ENCODE results near the gene GMFB. TPM values are rescaled to one million over a fixed set of nuclear protein-coding genes. Genes with fewer than 3 reads are reported as not detected.

GMFB gene
- total and polyA plus RNA-seq, 8 donors: 5.4 to 21.7 (median 13.2) TPM

DNA sequence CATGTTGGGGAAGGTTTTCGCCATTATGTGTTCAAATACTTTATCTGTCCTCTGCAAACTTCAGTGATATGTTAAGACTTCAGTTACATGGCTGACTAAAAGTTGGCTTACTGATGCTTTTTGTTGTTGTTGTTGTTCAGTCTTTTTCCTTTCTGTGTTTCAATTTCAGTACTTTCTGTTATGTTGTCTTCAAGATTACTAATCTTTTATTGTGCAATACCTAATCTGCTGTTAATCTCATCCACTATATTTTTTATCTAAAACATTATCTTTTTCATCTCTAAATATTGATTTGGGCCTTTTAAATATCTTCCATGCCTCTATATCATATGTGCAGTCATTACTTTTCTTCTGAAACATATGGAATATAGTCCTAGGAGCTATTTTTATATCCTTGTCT, 27.9 kb upstream of the GMFB start:
- no peak for DNase-seq
- Histone ChIP-seq H3K4me3 (no peak overlapping the region), H3K4me1 (peaks cover 0 to under 1% (median 0%) of the 10 kb centered on the region in 3 donors), H3K9me3 (no peaks in the 10 kb centered on the region), H3K36me3 (no peaks in the 10 kb centered on the region), H3K27ac (no peak overlapping the region), H3K27me3 (no peaks in the 10 kb centered on the region)
- WGBS, 2 donors: 92 to 100% methylated on average over 1 of the region's 1 CpG
- TF ChIP-seq, protein P1, sequence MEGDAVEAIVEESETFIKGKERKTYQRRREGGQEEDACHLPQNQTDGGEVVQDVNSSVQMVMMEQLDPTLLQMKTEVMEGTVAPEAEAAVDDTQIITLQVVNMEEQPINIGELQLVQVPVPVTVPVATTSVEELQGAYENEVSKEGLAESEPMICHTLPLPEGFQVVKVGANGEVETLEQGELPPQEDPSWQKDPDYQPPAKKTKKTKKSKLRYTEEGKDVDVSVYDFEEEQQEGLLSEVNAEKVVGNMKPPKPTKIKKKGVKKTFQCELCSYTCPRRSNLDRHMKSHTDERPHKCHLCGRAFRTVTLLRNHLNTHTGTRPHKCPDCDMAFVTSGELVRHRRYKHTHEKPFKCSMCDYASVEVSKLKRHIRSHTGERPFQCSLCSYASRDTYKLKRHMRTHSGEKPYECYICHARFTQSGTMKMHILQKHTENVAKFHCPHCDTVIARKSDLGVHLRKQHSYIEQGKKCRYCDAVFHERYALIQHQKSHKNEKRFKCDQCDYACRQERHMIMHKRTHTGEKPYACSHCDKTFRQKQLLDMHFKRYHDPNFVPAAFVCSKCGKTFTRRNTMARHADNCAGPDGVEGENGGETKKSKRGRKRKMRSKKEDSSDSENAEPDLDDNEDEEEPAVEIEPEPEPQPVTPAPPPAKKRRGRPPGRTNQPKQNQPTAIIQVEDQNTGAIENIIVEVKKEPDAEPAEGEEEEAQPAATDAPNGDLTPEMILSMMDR (IDR thresholded peaks at IDR 0.05): no peak
- FAIRE-seq: no peak
- intact Hi-C loops (cut with DNase I): no loop called here
- no peak for ATAC-seq

DNA sequence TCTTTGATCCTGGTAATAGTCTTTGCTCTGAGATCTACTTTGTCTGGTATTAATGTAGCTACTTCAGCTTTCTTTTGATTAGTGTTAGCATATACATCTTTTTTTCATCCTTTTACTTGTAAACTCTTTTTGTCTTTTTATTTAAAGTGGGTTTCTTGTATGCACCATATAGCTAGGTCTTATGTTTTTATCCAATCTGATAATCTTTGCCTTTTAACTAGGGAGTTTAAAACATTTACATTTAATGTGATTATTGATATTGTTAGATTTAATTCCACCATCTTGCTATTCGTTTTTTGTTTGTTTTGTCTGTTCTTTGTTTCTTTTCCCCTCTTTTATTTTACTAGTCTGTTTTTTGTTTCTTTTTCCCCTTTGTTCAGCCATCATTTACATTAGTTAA, 26.9 kb upstream of the GMFB start:
- H3K27me3 ChIP-seq: no peaks in the 10 kb centered on the region
- H3K9me3 ChIP-seq: no peaks in the 10 kb centered on the region
- WGBS, 2 donors: 66 to 67% methylated on average over 1 of the region's 1 CpG
- intact Hi-C loops (cut with DNase I): no loop called here
- no peak for FAIRE-seq
- H3K27ac ChIP-seq: no peak overlapping the region
- H3K36me3 ChIP-seq: no peaks in the 10 kb centered on the region
- no peak for DNase-seq
- TF ChIP-seq, protein P1 (IDR thresholded peaks at IDR 0.05): no peak
- ATAC-seq: no peak
- no peak overlapping the region for H3K4me3 ChIP-seq
- H3K4me1 ChIP-seq: peaks cover 0 to 9% (median 6%) of the 10 kb centered on the region in 3 donors

DNA sequence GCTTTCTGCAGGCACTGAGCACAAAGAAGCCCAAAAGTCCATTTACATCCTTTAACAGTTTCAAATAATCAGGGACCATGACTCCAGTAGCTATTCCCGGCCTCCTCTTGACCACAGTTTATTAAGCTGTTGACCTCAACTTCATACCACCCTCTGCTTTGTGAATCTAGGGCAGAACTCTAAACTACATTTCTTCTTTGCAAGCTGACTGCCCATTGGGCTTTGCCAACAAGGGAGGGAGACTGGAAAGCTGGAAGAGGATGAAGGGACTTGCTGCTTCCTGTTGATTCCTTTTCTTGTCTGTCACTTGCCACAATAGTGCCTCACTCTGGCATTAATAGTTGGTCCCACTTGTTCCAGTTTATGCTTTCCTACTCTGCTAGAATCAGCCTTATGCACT, 23.6 kb upstream of the GMFB start:
- FAIRE-seq: no peak
- TF ChIP-seq, protein P1 (IDR thresholded peaks at IDR 0.05): no peak
- H3K4me3 ChIP-seq: no peak overlapping the region
- WGBS, 2 donors: 85 to 89% methylated on average over 1 of the region's 1 CpG
- ATAC-seq: no peak
- H3K36me3 ChIP-seq: no peaks in the 10 kb centered on the region
- no peaks in the 10 kb centered on the region for H3K27me3 ChIP-seq
- H3K27ac ChIP-seq: no peak overlapping the region
- H3K9me3 ChIP-seq: no peaks in the 10 kb centered on the region
- DNase-seq: no peak
- intact Hi-C loops (cut with DNase I): no loop called here
- H3K4me1 ChIP-seq: peaks cover 0 to 11% (median 9%) of the 10 kb centered on the region in 3 donors

DNA sequence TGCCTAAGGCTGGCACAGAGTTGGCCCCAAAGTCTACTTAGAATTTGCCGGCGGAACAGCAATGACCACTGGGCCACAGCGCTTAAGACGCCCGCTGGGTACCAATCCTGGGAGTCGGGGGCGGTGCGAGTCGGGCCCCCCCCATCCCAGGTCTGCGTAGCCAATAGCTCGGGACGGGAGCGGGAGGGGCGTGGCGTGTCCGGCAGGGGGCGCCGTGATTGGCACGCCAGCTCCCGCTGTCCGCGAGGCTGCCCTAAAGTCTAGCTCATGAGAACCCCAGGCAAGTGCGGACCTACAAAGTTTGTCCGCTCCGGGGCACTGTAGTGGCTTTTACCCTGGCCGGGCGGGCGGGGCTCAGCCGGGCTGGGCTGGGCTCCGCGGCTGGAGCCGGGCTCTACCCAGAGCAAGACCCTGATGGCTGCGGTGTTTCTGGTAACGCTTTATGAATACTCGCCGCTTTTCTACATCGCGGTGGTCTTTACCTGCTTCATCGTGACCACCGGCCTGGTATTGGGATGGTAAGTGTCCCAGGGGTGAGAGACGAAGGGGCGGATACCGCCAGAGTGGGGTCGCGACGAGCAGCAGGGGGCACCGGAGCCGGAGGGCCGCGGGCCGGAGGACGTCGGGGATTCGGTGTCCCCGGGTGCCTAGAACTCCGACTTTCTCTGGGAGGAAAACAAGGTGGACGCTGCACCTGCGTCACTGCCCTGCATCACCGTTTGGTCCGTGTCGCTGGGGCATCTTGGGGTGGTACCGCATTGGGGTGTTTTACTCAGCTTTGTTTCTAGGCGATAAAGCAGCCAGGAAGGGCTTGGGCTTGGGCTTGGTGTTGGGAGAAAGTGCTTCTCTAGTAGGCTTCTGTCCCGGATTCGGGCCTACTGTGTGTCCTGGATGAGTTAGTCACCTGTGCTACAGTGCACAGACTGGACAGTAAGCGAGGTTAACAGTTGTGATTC, 21.0 kb upstream of the GMFB start, which contains the start of gene CGRRF1:
Gene CGRRF1 (plus strand): TSS at position 361 of the 956 bp plus-strand sequence. CDS start 54 bp downstream, at position 415.
- Histone ChIP-seq H3K4me1 (peaks cover 0 to 11% (median 9%) of the 10 kb centered on the region in 3 donors), H3K36me3 (no peaks in the 10 kb centered on the region), H3K9me3 (no peaks in the 10 kb centered on the region), H3K27ac (peak within 1 kb of the TSS; percentile 30 to 72 (median 51)), H3K27me3 (no peaks in the 10 kb centered on the region), H3K4me3 (peak within 1 kb of the TSS; percentile 79 to 100 (median 87))
- intact Hi-C loops (cut with DNase I): no loop called here
- DNase-seq (peak; percentile 96 to 99 (median 98)), ATAC-seq (peak; percentile 97 to 99 (median 99)), FAIRE-seq (peak; percentile 69)
- TF ChIP-seq, protein P1 (IDR thresholded peaks at IDR 0.05): peak; percentile 50 to 91 (median 68)
- WGBS, 2 donors: 0 to 1% methylated on average over 66 of the region's 66 CpGs
